Neural progenitor cell (in vitro differentiated cells): ENCODE measurements around the gene TLK2. TPM values are rescaled to one million over a fixed set of nuclear protein-coding genes. Genes with fewer than 3 reads are reported as not detected.

Experiments used
- DNase-seq: peaks from one replicate; pipeline ENCODE4 v3.0.0-alpha.2; 2016; ENCODE audit warnings: low spot score
- H2AFZ ChIP-seq: fragments of 200-600 bp; sonication (generic); replicated peaks from 2 replicates; pipeline ENCODE4 v1.6.1; 2016; ENCODE audit warnings: antibody characterized with exemption
- H3F3A ChIP-seq: fragments of 200-600 bp; sonication (generic); 2 replicates; pipeline ENCODE4 v1.6.1; 2016; ENCODE audit warnings: antibody characterized with exemption, low read depth
- H3K27ac ChIP-seq: fragments of 200-600 bp; sonication (generic); 2 replicates; pipeline ENCODE4 v1.5.1; 2016; ENCODE audit warnings: mild to moderate bottlenecking
- H3K27me3 ChIP-seq: fragments of 200-600 bp; sonication (generic); 2 replicates; pipeline ENCODE4 v1.6.1; 2016; ENCODE audit warnings: mild to moderate bottlenecking, moderate library complexity
- H3K36me3 ChIP-seq: fragments of 200-600 bp; sonication (generic); 2 replicates; pipeline ENCODE4 v1.5.1; 2016
- H3K4me1 ChIP-seq: fragments of 200-600 bp; sonication (generic); 2 replicates; pipeline ENCODE4 v1.6.1; 2016; ENCODE audit warnings: mixed run types
- H3K4me2 ChIP-seq: fragments of 200-600 bp; sonication (generic); 2 replicates; pipeline ENCODE4 v1.6.1; 2016
- H3K4me3 ChIP-seq: fragments of 200-600 bp; sonication (generic); 2 replicates; pipeline ENCODE4 v1.5.1; 2016
- H3K79me2 ChIP-seq: fragments of 200-600 bp; sonication (generic); 2 replicates; pipeline ENCODE4 v1.6.1; 2016; ENCODE audit warnings: low read depth
- H3K9ac ChIP-seq: fragments of 200-600 bp; sonication (generic); 2 replicates; pipeline ENCODE4 v1.6.1; 2016
- H3K9me3 ChIP-seq: fragments of 200-600 bp; sonication (generic); 2 replicates; pipeline ENCODE4 v1.5.1; 2016; ENCODE audit warnings: low read depth
- H4K20me1 ChIP-seq: fragments of 200-600 bp; sonication (generic); 2 replicates; pipeline ENCODE4 v1.6.1; 2016; ENCODE audit warnings: low read depth
- H3K27ac Mint-ChIP-seq: 3 replicates; pipeline ENCODE4 v1.8.0; 2021; ENCODE audit warnings: mixed read lengths
- H3K27me3 Mint-ChIP-seq: 2 replicates; pipeline ENCODE4 v1.8.0; 2022; ENCODE audit warnings: low read depth, mild to moderate bottlenecking, inconsistent platforms, moderate library complexity, mixed read lengths; ENCODE audit not compliant: insufficient read depth
- H3K36me3 Mint-ChIP-seq: 3 replicates; pipeline ENCODE4 v1.8.0; 2021; ENCODE audit warnings: mixed read lengths
- H3K4me1 Mint-ChIP-seq: 3 replicates; pipeline ENCODE4 v1.8.0; 2021; ENCODE audit warnings: mixed read lengths
- H3K4me3 Mint-ChIP-seq: 3 replicates; pipeline ENCODE4 v1.8.0; 2021; ENCODE audit warnings: mild to moderate bottlenecking, moderate library complexity, mixed read lengths
- H3K9me3 Mint-ChIP-seq: 3 replicates; pipeline ENCODE4 v1.8.0; 2020; ENCODE audit warnings: mixed read lengths
- CTCF ChIP-seq: fragments of 200-600 bp; sonication (generic); IDR thresholded peaks from 2 replicates; pipeline ENCODE4 v1.5.1; 2017; ENCODE audit warnings: antibody characterized with exemption, mild to moderate bottlenecking
- EZH2 ChIP-seq: fragments of 200-600 bp; sonication (generic); IDR thresholded peaks from 2 replicates; pipeline ENCODE4 v1.6.1; 2017; ENCODE audit warnings: antibody characterized with exemption, mild to moderate bottlenecking, moderate library complexity
- EZH2phosphoT487 ChIP-seq: fragments of 200-600 bp; sonication (generic); IDR thresholded peaks from 2 replicates; pipeline ENCODE4 v1.6.1; 2017; ENCODE audit warnings: antibody characterized with exemption
- total RNA-seq: library from RNA; depleted of rRNA; stranded (reverse); fragments of >200 nt; gene quantifications from 2 replicates; pipeline ENCODE4 v1.2.3, GENCODE V29; 2015; ENCODE audit warnings: low replicate concordance

Gene TLK2
- total RNA-seq, 1 donor from 2014 or later, result 89.9 TPM

- Mint-ChIP-seq H3K27ac (peak overlapping the region; percentile 25), H3K9me3 (no peaks in the 10 kb centered on the region), H3K36me3 (no peaks in the 10 kb centered on the region), H3K27me3 (peaks cover 11% of the 10 kb centered on the region), H3K4me3 (no peak overlapping the region), H3K4me1 (peaks cover 42% of the 10 kb centered on the region)
- no peak overlapping the region for H3K27ac ChIP-seq
- no peak for DNase-seq
- peaks cover 53% of the 10 kb centered on the region for H3K79me2 ChIP-seq
- no peaks in the 10 kb centered on the region for H3K36me3 ChIP-seq
- H3F3A ChIP-seq, result peaks cover 15% of the 10 kb centered on the region
- no peak overlapping the region for H3K4me2 ChIP-seq
- peaks cover 26% of the 10 kb centered on the region for H3K4me1 ChIP-seq
- no peak overlapping the region for H3K9ac ChIP-seq
- no peaks in the 10 kb centered on the region for H3K27me3 ChIP-seq
- no peak overlapping the region for H2AFZ ChIP-seq
- no peak for TF ChIP-seq EZH2
- no peak for TF ChIP-seq CTCF
- TF ChIP-seq EZH2phosphoT487, result no peak
- no peaks in the 10 kb centered on the region for H3K9me3 ChIP-seq
- H4K20me1 ChIP-seq, result peaks cover 36% of the 10 kb centered on the region
- no peak overlapping the region for H3K4me3 ChIP-seq
Observed at GRCh38 chr17:62631086-62631935, 152.7 kb downstream of the TLK2 start.

GRCh38 chr17:62631936-62632924 lies 153.6 kb downstream of the TLK2 start:
- Mint-ChIP-seq H3K4me3 (no peak overlapping the region), H3K9me3 (no peaks in the 10 kb centered on the region), H3K27ac (peak overlapping the region; percentile 65), H3K27me3 (peaks cover 8% of the 10 kb centered on the region), H3K36me3 (no peaks in the 10 kb centered on the region), H3K4me1 (peaks cover 37% of the 10 kb centered on the region)
- Histone ChIP-seq H3K4me2 (no peak overlapping the region), H3K79me2 (peaks cover 53% of the 10 kb centered on the region), H3K27me3 (no peaks in the 10 kb centered on the region), H3K27ac (no peak overlapping the region), H3K4me1 (peaks cover 21% of the 10 kb centered on the region), H4K20me1 (peaks cover 36% of the 10 kb centered on the region), H2AFZ (no peak overlapping the region), H3F3A (peaks cover 11% of the 10 kb centered on the region), H3K9me3 (no peaks in the 10 kb centered on the region), H3K36me3 (no peaks in the 10 kb centered on the region), H3K9ac (no peak overlapping the region), H3K4me3 (no peak overlapping the region)
- no peak for TF ChIP-seq EZH2phosphoT487
- TF ChIP-seq EZH2, result no peak
- no peak for DNase-seq

- H3K79me2 ChIP-seq, result peaks cover 11% of the 10 kb centered on the region
- no peak overlapping the region for H3K4me3 Mint-ChIP-seq
Observed at GRCh38 chr17:62637809-62638208, 159.2 kb downstream of the TLK2 start.

More at GRCh38 chr17:62637809-62638208, 159.2 kb downstream of the TLK2 start:
- peak; percentile 35 for DNase-seq
- Mint-ChIP-seq H3K9me3 (no peaks in the 10 kb centered on the region), H3K27me3 (peaks cover 6% of the 10 kb centered on the region), H3K36me3 (no peaks in the 10 kb centered on the region), H3K4me1 (peaks cover 14% of the 10 kb centered on the region), H3K27ac (no peak overlapping the region)
- no peaks in the 10 kb centered on the region for H3K27me3 ChIP-seq
- no peak overlapping the region for H3K27ac ChIP-seq
- H3K4me2 ChIP-seq, result no peak overlapping the region
- H3K9ac ChIP-seq, result no peak overlapping the region
- no peaks in the 10 kb centered on the region for H3F3A ChIP-seq
- no peaks in the 10 kb centered on the region for H3K9me3 ChIP-seq
- H4K20me1 ChIP-seq, result peaks cover 2% of the 10 kb centered on the region
- no peak overlapping the region for H2AFZ ChIP-seq
- no peak overlapping the region for H3K4me3 ChIP-seq
- no peaks in the 10 kb centered on the region for H3K36me3 ChIP-seq
- no peaks in the 10 kb centered on the region for H3K4me1 ChIP-seq
- TF ChIP-seq CTCF, result peak; percentile 34
- TF ChIP-seq EZH2phosphoT487, result no peak
- TF ChIP-seq EZH2, result no peak
